22Rv1 (cell line): ENCODE data around the gene ITPK1.

Source experiments
- CTCF ChIP-seq: fragments of 450-650 bp; IDR thresholded peaks from 2 replicates; pipeline ENCODE4 v1.5.1; 2017; ENCODE audit warnings: mild to moderate bottlenecking
- ZFX ChIP-seq: fragments of 450-650 bp; IDR thresholded peaks from 2 replicates; pipeline ENCODE4 v1.6.1; 2017; ENCODE audit warnings: antibody characterized with exemption, borderline replicate concordance

GRCh38 chr14:92922883-92923743 lies 192.6 kb downstream of the ITPK1 start, which contains the start of gene CHGA:
- no peak for TF ChIP-seq ZFX
- TF ChIP-seq CTCF = no peak
